OCI-LY3 (cell line): Measurements from ENCODE around the gene PPP1R26.

Experiments used
- H2AFZ ChIP-seq: fragments of 200-600, 300-600 bp; shearing (Covaris generic); 2 replicates; pipeline ENCODE4 v1.6.0; 2014; ENCODE audit warnings: antibody characterized with exemption, low read depth, low read length
- H3K27ac ChIP-seq: fragments of 200-600, 300-600 bp; sonication (generic); 2 replicates; pipeline ENCODE4 v1.5.1; 2014; ENCODE audit warnings: mild to moderate bottlenecking, low read length, moderate library complexity, mixed read lengths
- H3K27me3 ChIP-seq: fragments of 200-600, 300-600 bp; sonication (generic); 2 replicates; pipeline ENCODE4 v1.6.1; 2014; ENCODE audit warnings: low read depth, low read length, mixed read lengths
- H3K36me3 ChIP-seq: fragments of 200-600, 300-600 bp; sonication (generic); replicated peaks from 2 replicates; pipeline ENCODE3; 2014; ENCODE audit warnings: low read depth, low read length, mixed read lengths
- H3K4me1 ChIP-seq: fragments of 300-600, 200-600 bp; sonication (generic); 2 replicates; pipeline ENCODE4 v1.6.1; 2014; ENCODE audit warnings: low read length, mixed read lengths
- H3K4me2 ChIP-seq: fragments of 200-600, 300-600 bp; sonication (generic); 2 replicates; pipeline ENCODE4 v1.6.1; 2014; ENCODE audit warnings: low read length, mixed read lengths
- H3K4me3 ChIP-seq: fragments of 300-600, 200-600 bp; sonication (generic); 2 replicates; pipeline ENCODE4 v1.5.1; 2014; ENCODE audit warnings: antibody characterized with exemption, mild to moderate bottlenecking, low read length, moderate library complexity
- H3K79me2 ChIP-seq: fragments of 300-600, 200-600 bp; shearing (Covaris generic); 2 replicates; pipeline ENCODE4 v1.6.1; 2014; ENCODE audit warnings: mild to moderate bottlenecking, low read length, mixed read lengths
- H3K9ac ChIP-seq: fragments of 300-600, 200-600 bp; shearing (Covaris generic); 2 replicates; pipeline ENCODE4 v1.6.0; 2014; ENCODE audit warnings: mild to moderate bottlenecking, low read length, moderate library complexity
- H3K9me3 ChIP-seq: fragments of 200-600, 300-600 bp; shearing (Covaris generic); 2 replicates; pipeline ENCODE4 v1.6.1; 2014; ENCODE audit warnings: low read length, mixed read lengths; ENCODE audit not compliant: insufficient read depth
- H4K20me1 ChIP-seq: fragments of 200-600, 300-600 bp; sonication (generic); 2 replicates; pipeline ENCODE4 v1.6.1; 2016; ENCODE audit warnings: low read length, mixed read lengths; ENCODE audit not compliant: insufficient read depth
- CTCF ChIP-seq: fragments of 200-600, 300-600 bp; sonication (generic); IDR thresholded peaks from 2 replicates; pipeline ENCODE4 v1.5.1; 2014; ENCODE audit warnings: antibody characterized with exemption, low read length, low read depth
- EZH2phosphoT487 ChIP-seq: fragments of 200-600 bp; shearing (Covaris generic); IDR thresholded peaks from 2 replicates; pipeline ENCODE4 v1.6.1; 2018; ENCODE audit warnings: antibody characterized with exemption, mixed run types, low read depth

The PPP1R26 gene

GRCh38 chr9:135501261-135502167 is 21.9 kb downstream of the PPP1R26 start:
- H3K27me3 ChIP-seq: no peaks in the 10 kb centered on the region
- H2AFZ ChIP-seq: no peak overlapping the region
- H3K27ac ChIP-seq: peak overlapping the region; percentile 49; the same call in 1 of the 2 replicates
- H3K4me3 ChIP-seq: peak overlapping the region; percentile 86
- peaks cover 26% of the 10 kb centered on the region for H3K36me3 ChIP-seq
- H4K20me1 ChIP-seq: peaks cover 25% of the 10 kb centered on the region
- H3K9me3 ChIP-seq: no peaks in the 10 kb centered on the region
- peaks cover 25% of the 10 kb centered on the region for H3K79me2 ChIP-seq
- peaks cover 13% of the 10 kb centered on the region for H3K4me1 ChIP-seq
- TF ChIP-seq EZH2phosphoT487: no peak
- TF ChIP-seq CTCF: no peak
- peak overlapping the region; percentile 91 for H3K9ac ChIP-seq
- peak overlapping the region; percentile 95 for H3K4me2 ChIP-seq

GRCh38 chr9:135502168-135502872 is 22.7 kb downstream of the PPP1R26 start:
- Histone ChIP-seq H3K9ac (no peak overlapping the region), H3K4me3 (peak overlapping the region; percentile 86), H3K9me3 (no peaks in the 10 kb centered on the region), H3K36me3 (peaks cover 26% of the 10 kb centered on the region), H4K20me1 (peaks cover 25% of the 10 kb centered on the region), H3K27me3 (no peaks in the 10 kb centered on the region), H3K79me2 (peaks cover 25% of the 10 kb centered on the region), H3K4me1 (peaks cover 13% of the 10 kb centered on the region), H3K4me2 (peak overlapping the region; percentile 95), H2AFZ (no peak overlapping the region), H3K27ac (no peak overlapping the region)
- TF ChIP-seq EZH2phosphoT487 (no peak), CTCF (no peak)

DNA sequence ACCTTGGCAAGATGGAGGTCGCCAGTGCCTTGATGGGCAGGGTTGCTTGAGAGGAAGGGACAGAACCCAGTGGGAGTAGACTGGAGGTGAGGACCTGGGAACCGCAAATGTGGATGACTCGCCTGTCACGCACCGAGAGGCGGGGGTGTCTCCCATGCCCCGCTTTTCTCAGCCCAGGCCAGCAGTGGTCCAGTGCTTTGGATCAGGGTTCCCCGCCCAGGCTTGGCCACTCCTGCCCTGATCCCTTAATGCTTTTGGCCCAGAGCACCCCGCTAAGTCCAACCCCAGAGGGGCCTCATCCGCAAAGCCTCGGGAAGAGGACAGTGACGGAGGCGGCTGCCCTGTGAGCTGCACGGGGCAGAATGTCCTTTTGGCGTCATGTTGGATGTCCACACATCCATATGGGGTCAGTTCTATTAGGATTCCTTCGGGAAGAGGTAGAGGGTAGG is 23.3 kb downstream of the PPP1R26 start:
- no peak overlapping the region for H3K9ac ChIP-seq
- no peak for TF ChIP-seq EZH2phosphoT487
- TF ChIP-seq CTCF: no peak
- peaks cover 26% of the 10 kb centered on the region for H3K36me3 ChIP-seq
- H2AFZ ChIP-seq: no peak overlapping the region
- H3K27me3 ChIP-seq: no peaks in the 10 kb centered on the region
- no peak overlapping the region for H3K27ac ChIP-seq
- no peak overlapping the region for H3K4me2 ChIP-seq
- no peaks in the 10 kb centered on the region for H3K9me3 ChIP-seq
- H3K4me1 ChIP-seq: peaks cover 13% of the 10 kb centered on the region
- H3K79me2 ChIP-seq: peaks cover 25% of the 10 kb centered on the region
- H3K4me3 ChIP-seq: no peak overlapping the region
- H4K20me1 ChIP-seq: peaks cover 25% of the 10 kb centered on the region
